ENCODE measurements around the gene ZNF296.

GRCh38 chr19:45090606-45091005 lies 14.3 kb upstream of the ZNF296 start:
- TF ChIP-seq EZH2 (IDR thresholded peaks at IDR 0.05; ENCODE audit: insufficient read depth, poor library complexity, severe bottlenecking) (no peak), EZH2phosphoT487 (IDR thresholded peaks at IDR 0.05; ENCODE audit: insufficient read depth, low read depth) (no peak)
